Myocyte (in vitro differentiated cells): ENCODE measurements around the gene NSMCE1. TPM values are rescaled to one million over a fixed set of nuclear protein-coding genes. Genes with fewer than 3 reads are reported as not detected.
A peak's percentile ranks its signal among the peaks of the same experiment; 100 is the strongest.
"Not testable (repeated sequence)": the region's sequence is repeated elsewhere in the genome, so short reads cannot be mapped to it uniquely, and the experiment has no call there.

ENCODE experiments used
- DNase-seq: peaks from one replicate; pipeline ENCODE4 v3.0.0-alpha.2; 2012; ENCODE audit warnings: low read depth
- total RNA-seq: library from RNA; depleted of rRNA; stranded (reverse); fragments of >200 nt; gene quantifications from 2 replicates; pipeline ENCODE4 v1.2.3, GENCODE V29; 2014

Gene NSMCE1
- total RNA-seq, 1 donor from 2014 or later, result 46.6 TPM

DNA sequence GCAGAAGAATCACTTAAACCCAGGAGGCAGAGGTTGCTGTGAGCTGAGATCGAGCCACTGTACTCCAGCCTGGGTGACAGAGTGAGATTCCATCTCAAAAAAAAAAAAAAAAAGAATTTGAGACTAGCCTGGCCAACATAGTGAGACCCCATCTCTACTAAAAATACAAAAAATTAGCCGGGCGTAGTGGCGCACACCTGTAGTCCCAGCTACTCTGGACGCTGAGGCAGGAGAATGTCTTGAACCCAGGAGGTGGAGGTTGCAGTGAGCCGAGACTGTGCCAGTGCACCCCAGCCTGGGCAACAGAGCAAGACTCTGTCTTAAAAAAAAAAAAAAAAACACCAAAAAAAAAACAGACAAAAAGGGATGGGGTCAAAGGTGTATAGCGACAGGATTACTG is 4.1 kb upstream of the NSMCE1 start:
- not testable (repeated sequence) for DNase-seq

DNA sequence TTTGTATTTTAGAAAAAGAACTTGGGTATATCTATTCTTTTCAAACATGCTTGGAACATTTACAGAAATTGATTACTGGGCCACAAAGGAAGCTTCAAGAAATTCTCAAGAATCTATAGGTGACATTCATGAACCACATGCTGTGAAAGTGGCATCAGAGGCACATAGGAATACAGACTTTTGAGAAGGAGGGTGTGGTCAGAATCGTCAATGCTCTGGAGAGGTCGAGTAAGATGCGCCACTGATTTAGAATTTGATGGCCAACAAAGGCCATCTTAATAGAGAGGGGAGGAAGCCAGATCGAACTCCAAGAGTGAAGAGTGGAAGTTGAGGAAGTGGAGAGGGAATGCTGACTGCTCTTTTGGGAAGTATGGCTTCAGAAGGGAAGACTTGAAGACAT is 3.5 kb upstream of the NSMCE1 start:
- no peak for DNase-seq

DNA sequence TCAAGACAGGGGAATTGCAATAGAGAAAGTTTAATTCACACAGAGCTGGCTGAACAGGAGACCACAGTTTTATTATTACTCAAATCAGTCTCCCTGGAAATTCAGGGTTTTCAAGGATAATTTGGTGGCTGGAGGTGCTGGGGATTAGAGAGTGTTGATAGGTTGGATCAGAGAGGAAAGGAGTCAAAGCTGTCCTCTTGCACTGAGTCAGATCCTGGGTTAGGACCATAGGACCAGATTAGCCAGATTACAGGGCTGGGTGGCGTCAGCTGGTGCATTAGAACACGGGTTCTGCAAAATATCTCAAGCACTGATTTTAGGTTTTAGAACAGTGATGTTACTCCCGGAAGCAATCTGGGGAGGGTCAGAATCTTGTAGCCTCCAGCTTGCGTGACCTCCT is 1.8 kb upstream of the NSMCE1 start:
- DNase-seq, result no peak

DNA sequence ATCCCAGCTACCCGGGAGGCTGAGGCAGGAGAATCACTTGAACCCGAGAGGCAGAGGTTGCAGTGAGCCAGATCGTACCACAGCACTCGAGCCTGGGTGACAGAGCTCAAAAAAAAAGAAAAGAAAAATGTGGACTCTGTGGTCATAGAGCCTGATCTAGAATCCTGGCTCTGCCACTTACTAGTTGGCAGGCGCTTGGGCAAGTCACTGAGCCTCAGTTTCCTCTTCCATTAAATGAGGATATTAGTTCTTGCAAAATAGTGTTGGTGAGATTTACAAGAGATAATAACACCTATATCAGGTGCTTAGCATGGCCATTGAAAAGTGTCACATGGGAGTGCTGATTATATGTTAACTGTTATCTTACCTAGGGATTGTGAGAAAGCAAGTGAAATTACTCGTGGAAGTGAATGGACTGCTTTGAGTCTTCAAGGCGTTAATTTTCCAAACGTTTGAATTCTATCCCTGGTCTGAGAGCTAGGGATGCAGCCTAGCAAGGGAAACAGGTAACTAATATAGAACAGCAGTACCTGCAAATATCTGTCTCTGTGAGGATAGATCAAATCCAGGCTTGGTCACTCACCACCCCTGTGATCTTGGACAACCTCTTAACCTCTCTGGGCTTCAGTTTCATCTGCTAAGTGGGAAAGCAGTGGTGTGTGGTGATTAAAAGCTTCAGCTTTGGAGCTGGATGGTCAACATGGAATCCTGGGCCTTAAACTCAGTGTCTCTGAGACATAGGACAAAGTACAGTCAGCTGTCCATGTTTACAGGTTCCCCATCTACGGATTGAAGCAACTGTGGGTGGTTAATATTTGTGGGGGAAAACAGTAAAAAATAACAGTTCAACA is 953 bp upstream of the NSMCE1 start:
- no peak for DNase-seq

DNA sequence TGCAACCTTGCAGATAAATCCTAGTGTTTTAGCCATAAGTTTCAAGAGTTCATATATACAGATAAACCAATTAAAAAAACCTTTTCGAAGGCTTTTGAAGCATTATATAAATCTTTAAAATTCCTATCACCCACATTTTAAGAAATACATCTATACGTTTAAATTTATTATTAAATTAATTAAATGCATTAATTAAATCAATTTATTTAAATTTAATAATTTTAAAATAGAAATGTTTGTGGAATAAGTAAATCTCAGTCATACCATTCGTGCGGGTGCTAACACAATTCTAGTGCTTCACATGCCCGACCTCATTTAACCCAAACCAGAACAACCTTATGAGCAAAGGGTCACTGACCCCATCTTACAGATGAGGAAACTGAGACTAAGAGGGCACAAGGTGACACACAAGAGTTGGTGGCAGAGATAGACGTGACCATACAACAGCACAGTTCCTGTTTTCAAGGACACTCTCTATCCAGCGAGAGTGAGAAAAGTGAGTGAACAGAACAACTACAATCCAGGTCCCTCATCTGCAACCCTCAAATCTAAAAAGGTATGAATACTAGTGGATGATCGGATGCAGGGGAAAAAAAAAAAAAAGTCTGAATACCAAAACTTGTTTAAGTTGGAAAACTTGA is 1.4 kb downstream of the NSMCE1 start:
- no peak for DNase-seq

DNA sequence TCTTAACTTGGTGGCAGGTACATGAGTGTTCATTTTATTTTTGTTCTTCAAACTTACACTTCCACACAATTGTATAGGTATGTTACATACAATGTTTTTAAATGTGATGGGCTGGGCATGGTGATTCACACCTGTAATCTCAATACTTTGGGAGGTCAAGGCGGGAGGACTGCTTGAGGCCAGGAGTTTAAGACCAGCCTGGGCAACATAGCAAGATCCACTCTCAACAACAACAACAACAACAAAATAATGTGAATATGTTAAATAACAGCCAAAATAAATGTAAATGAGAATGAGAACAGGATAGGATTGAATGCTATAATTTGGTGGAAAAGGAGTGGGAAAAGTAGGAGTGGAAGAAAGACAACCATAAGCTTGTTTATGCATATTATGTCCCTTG is 2.6 kb downstream of the NSMCE1 start:
- DNase-seq, result no peak

DNA sequence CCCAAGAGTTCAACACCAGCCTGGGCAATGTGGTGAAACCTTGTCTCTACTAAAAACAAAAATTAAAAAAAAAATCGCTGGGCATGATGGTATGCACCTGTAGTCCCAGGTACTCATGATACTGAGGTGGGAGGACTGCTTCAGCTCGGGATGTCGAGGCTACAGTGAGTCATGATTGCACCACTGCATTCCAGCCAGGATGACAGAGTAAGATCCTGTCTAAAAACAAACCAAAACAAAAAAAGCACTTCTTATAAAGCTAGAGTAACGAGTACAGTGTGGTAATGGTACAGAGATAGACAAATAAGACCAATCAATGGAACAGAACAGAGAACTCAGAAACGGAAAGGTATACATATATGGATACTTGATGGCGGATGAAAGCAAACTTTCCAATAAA is 4.4 kb downstream of the NSMCE1 start:
- no peak for DNase-seq

DNA sequence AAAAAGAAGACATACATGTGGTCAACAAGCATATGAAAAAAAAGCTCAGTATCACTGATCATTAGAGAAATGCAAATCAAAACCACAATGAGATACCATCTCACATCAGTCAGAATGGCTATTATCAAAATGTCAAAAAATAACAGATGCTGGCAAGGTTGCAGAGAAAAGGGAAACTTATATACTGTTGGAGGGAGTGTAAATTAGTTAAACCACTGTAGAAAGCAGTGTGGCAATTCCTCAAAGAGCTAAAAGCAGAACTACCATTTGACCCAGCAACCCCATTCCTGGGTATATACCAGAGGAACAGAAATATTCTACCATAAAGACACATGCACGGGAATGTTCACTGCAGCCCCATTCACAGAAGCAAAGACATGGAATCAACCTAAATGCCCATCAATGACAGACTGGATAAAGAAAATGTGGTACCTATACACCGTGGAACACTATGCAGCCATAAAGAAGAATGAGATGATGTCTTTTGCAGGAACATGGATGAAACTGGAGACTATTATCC is 5.6 kb downstream of the NSMCE1 start:
- not testable (repeated sequence) for DNase-seq

DNA sequence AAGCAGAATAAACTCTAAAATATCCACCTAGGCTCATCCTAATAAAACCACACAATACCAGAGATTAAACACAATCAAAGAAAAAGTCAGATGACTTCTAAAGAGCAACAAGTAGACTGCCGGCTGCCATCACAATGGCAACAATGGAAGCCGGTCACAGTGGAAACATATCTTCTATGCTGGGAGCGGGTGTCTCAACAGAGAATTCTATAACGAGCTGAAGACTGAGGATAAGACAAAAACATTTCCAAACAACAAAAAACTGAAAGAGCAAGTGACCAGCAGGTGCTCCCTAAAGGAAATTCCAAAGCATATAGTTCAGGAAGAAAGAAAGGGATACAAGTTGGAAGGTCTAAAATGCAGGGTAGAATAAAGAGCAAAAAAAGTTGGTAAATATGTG is 8.9 kb downstream of the NSMCE1 start:
- DNase-seq, result no peak

DNA sequence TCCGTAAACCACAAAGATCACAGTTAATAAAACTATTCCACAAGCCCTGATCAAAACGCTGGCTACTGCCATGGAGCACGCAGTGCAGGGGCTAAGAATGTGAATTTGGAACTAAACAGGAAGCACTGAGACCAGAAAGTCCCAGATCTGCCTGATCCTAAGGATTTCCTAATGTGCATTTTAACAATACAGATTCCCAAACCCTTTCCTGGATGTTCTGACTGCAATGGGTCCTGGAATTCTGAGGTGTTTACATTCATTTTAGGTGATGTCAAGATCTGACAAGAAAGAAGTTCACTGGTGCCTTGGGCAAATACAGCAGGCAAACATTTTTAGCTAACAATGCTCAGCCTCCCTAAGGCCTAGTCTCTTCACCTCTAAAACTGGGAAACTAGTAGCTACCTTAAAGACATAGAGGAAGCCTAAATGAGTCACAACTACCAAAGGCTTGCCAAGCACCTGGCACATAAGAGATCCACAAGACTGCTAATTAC is 10.3 kb downstream of the NSMCE1 start:
- no peak for DNase-seq

DNA sequence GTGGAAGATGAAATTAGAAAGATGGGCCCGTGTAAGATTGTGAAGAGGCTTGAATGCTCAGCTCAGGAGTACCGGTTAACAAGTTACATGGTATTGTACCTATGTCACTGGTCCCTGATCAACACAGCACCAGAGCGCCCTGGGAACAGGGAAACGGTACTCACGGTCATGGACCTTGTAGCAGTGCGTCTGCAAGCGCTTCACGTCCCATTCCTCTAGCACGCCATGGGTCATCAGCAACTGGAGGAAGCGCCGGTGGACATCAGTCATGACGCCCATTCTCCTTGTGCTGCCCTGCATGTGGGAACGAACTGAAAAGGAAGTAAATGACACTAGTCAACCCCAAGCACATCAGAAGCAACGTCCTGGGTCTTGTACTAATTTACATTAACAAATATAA is 11.3 kb downstream of the NSMCE1 start:
- no peak for DNase-seq

DNA sequence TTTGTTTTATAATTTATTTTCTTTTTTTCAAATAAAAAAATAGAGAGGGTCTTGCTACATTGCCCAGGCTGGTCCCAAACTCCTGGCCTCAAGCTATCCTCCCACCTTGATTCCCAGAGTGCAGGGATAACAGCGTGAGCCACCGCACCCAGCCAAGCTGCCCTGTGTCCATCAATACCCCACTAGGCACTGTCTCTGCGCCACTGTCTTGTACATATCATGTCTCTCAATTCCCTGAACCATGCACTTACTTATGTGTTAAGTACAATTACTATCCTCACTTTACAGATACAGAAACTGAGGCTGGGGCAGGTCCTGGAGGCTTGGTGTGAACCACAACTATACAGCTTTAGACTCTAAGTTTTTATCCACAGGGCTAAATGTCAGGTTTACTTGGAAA is 11.7 kb downstream of the NSMCE1 start:
- no peak for DNase-seq

DNA sequence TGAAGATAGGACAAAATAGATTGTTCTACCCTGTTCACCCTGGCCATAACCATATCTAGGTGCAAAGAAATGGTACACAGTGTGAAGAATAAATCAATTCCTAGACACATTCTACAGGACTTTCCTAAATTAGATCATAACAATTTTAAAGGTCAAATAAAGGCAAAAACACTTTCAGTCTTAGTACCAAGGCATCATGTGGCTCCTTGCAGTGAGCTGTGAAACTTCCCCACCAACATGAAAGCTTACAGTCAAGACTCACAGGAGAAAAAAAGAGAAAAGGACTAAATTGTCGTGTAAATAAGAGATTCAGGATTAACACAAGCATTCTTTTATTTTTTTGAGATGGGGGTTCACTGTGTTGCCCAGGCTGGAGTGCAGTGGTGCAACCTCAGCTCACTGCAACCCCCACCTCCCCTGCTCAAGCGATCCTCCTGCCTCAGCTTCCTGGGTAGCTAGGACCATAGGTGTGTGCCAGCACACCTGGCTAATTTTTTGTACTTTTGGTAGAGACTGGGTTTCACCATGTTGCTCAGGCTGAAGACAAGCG is 14.2 kb downstream of the NSMCE1 start:
- no peak for DNase-seq

DNA sequence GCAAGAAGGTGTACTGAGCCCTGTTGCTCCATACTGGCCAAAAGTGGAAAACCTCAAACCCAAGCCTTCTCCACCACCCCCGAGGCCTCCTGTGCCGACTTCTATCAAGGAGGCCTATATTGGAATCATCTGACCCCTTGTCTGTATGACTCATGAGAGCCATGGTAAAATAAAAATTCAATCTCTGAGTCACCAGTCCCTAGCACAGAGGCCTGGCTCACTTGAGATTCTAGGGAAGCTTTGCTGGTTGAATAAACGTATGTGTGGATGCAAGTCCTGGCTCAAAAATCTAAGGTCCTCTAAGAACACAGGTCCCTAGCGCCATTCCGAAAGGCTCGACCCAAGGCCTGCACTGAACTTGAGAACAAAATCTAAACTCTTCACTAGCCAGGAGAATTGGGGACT is 15.0 kb downstream of the NSMCE1 start:
- DNase-seq, result peak; percentile 83

DNA sequence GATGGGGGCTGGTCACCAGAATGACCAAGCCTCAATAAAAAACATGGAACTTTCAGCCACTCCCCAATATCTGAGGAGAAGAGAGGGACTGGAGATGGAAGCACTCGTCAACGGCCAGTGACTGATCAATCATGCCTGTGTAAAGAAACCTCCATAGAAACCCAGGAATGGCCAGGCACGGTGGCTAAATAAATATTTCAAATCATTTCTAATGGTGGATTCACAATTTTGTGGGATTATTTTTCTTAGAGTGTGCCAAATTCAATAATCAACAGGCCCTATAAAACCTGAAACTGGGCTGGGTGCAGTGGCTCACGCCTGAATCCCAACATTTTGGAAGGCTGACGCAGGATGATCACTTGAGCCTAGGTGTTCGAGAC is 16.4 kb downstream of the NSMCE1 start:
- no peak for DNase-seq

DNA sequence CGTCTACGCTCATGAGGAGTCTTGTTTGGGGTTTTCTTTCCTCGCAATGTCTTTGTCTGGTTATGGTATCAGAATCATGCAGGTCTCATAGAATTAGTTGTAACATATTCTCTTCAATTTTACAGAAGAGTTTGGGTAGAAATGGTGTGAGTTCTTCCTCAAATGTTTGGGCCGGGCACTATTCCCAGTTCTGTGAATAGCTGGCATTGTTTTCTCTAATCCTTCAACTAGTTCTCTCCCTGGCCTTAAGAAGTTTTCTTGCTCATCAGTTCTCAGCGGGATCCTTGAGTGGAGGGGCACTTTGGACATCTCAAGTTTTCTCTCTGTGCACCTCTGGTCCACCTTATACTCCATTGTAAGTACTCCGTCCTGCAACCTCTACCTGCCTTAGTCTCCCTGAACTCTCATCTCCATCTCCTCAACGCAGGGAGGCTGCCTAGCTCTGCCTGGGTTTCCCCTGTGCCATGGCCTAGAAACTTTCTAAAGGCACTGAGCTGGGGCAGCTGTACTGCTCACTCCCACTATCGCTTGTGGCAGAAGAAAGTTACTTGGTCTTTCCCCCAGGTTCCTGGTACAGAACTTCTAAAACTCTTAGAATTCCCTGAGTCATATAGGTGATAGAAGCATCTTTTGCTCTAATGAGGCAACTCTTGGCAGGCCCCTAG is 16.9 kb downstream of the NSMCE1 start:
- no peak for DNase-seq

DNA sequence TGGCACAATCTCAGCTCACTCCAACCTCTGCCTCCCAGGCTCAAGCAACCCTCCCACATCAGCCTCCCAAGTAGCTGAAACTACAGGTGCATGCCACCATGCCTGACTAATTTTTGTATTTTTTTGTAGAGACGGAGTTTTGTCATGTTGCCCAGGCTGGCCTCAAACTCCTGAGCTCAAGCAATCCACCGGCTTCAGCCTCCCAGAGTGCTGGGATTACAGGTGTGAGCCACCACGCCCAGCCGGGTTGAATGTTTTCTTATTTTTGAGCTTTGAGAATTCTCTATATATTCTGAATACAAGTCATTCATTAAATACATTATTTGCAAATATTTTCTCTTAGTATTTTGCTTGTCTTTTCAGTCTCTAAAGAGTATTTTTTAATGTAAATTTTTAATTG is 19.7 kb downstream of the NSMCE1 start:
- not testable (repeated sequence) for DNase-seq

DNA sequence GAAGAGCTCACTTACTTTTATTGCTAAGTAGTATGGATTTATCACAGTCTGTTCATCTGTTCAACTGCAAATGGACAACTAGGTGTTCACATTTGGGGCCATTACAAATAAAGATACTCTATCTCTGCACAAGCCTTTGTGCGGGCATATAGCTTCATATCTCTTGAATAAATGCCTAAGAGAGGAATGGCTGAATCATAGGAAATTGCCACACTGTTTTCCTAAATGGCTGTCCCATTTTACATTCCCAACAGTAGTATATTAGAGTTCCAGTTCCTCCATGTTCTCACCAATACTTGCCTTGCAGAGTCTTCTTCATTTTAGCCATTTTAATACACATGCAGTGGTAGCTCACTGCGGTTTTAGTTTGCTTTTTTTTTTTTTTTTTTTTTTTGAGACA is 20.5 kb downstream of the NSMCE1 start:
- no peak for DNase-seq

DNA sequence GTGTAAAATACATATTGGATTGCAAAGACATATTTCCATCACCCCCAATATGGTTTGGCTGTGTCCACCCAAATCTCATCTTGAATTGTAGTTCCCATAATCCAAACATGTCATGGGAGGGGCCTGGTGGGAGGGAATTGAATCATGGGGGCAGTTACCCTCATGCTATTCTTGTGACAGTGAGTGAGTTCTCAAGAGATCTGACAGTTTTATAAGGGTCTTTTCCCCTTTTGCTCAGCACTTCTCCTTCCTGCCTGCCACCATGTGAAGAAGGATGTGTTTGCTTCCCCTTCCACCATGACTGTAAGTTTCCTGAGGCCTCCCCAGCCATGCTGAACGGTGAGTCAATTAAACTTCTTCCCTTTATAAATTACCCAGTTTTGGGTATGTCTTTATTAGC is 21.5 kb downstream of the NSMCE1 start:
- DNase-seq, result not testable (repeated sequence)

DNA sequence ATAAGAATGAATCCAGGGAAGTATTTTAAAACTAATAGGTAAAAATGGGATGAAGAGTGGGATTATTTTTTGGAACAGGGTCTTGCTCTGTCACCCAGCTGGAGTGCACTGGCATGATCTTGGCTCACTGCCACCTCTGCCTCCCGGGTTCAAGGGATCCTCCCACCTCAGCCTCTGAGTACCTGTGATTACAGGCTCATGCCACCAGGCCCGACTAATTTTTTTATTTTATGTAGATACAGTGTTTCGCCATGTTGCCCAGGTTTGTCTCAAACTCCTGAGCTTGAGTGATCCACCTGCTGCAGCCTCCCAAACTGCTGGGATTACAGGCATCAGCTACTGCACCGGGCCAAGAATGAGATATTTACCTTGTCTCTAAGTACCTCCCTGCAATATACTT is 22.1 kb downstream of the NSMCE1 start:
- no peak for DNase-seq

DNA sequence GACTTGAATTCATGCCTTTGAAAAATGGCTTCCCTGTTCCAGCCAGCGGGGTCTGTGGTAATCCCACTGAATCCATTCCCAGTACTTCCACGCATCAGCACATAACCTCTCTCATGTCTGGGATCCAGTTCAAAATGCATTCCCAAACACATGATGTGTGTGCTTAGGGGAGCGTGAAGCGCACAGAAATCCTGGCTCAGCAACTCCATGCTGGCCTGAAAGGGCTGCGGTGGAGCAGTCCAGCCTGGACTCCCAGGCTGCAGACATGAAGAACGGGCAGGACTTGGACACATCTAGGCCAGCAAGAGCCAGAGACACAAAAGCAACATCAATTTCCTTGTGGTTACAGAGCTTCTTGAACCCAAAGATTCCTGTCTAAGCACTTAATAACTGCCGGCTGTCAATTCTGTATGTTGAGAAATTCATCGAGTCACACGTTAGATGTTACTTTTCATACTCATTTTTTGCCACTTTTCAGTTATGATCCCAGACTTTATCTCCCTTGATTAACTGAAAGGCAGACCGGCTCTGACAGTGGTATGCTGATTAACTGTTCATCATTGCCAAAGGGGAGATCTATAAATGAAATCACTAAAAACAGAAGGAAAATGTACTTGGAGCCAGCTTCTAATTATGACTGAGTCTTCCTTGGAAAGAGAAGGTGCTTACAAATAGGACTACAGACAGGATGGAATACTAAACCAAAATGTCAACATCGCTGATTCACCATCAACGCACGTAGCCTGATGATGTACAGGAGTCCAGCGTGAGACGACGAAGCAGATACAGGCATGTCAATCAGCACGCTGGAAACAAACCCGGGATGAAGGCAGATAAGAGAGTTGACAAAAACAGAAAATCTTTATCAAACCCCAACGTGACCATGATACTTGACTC is 23.0 kb downstream of the NSMCE1 start:
- DNase-seq, result peak; percentile 45
